HCT116 (cell line): Measurements from ENCODE around the gene LEMD3. TPM values are rescaled to one million over a fixed set of nuclear protein-coding genes. Genes with fewer than 3 reads are reported as not detected.

Experiments
- ATAC-seq: fragments of 200-7000 bp; cut with Tn5 transposase; 2 replicates; pipeline ENCODE4 v1.9.1; 2020; ENCODE audit warnings: mild to moderate bottlenecking, moderate library complexity
- BruUV-seq: library from RNA; stranded (reverse); fragments of 400-500 nt; replicated peaks from 2 replicates; lab custom pipeline; 2021; lab: Mats Ljungman, UMichigan
- CTCF ChIA-PET: fragments of 300-600 bp; sonication (Branson Sonifier 250); formaldehyde crosslinking; loops from one replicate; lab custom pipeline; 2021; ENCODE audit warnings: antibody characterized with exemption; lab: Charles Lee
- POLR2A ChIA-PET: fragments of 300-600, 350-600 bp; sonication (Branson Sonifier 250); formaldehyde crosslinking; loops from one replicate; lab custom pipeline; 2021; ENCODE audit warnings: antibody characterized with exemption; lab: Charles Lee
- RAD21 ChIA-PET, 2 experiments: fragments of 300-600 bp; sonication (Branson Sonifier 250); formaldehyde crosslinking; loops; one replicate each; lab custom pipeline; 2023; ENCODE audit warnings: low total read pairs in 2 of 2; ENCODE audit not compliant: uncharacterized antibody in 2 of 2, unreplicated experiment in 2 of 2, low non-redundant PET in 1 of 2; lab: Charles Lee
- DNase-seq: peaks from one replicate; pipeline ENCODE4 v3.0.0-alpha.2; 2010; ENCODE audit warnings: low read depth, low spot score
- H2AFZ ChIP-seq: fragments of 200-600 bp; shearing (Covaris generic), sonication (generic); 2 replicates; pipeline ENCODE4 v1.6.1; 2017; ENCODE audit warnings: low read depth, mixed run types, mixed read lengths, antibody characterized with exemption, low read length; ENCODE audit not compliant: poor library complexity, severe bottlenecking
- H3K27ac ChIP-seq: 2 replicates; pipeline ENCODE4 v1.5.1; 2012; ENCODE audit warnings: low read depth, low read length
- H3K27me3 ChIP-seq: fragments of 200-600 bp; sonication (generic); 2 replicates; pipeline ENCODE4 v1.6.1; 2016; ENCODE audit warnings: mixed run types, low read length, mixed read lengths; ENCODE audit not compliant: insufficient read depth
- H3K36me3 ChIP-seq, 2 experiments: fragments of 200-500 bp in 1 of 2; fragments of 200-600 bp in 1 of 2; sonication (Bioruptor generic) in 1 of 2; sonication (generic) in 1 of 2; 2 replicates each; pipeline versions ENCODE4 v1.5.1 to v1.6.1; 2014 to 2016; ENCODE audit warnings: low read length in 2 of 2, inconsistent platforms in 1 of 2, mixed read lengths in 1 of 2, mixed run types in 1 of 2; ENCODE audit not compliant: insufficient read depth in 2 of 2, control insufficient read depth in 1 of 2
- H3K4me1 ChIP-seq, 2 experiments: fragments of 200-600 bp in 1 of 2; sonication (generic) in 1 of 2; 2 replicates each; pipeline versions ENCODE4 v1.5.1 to v1.6.1; 2012 to 2017; ENCODE audit warnings: low read length in 2 of 2, inconsistent platforms in 1 of 2, mild to moderate bottlenecking in 1 of 2, mixed read lengths in 1 of 2, mixed run types in 1 of 2, moderate library complexity in 1 of 2; ENCODE audit not compliant: insufficient read depth in 2 of 2, control insufficient read depth in 1 of 2
- H3K4me2 ChIP-seq: fragments of 200-600 bp; sonication (generic); 2 replicates; pipeline ENCODE4 v1.6.1; 2017; ENCODE audit warnings: mixed run types, low read length, mixed read lengths
- H3K4me3 ChIP-seq, 2 experiments: fragments of 200-600 bp in 1 of 2; sonication (generic) in 1 of 2; replicated peaks in 1 of 2; 2 replicates each; pipeline ENCODE4 v1.5.1; 2011 to 2016; ENCODE audit warnings: low read length in 2 of 2, control low read depth in 1 of 2, low read depth in 1 of 2, mild to moderate bottlenecking in 1 of 2, mixed read lengths in 1 of 2, mixed run types in 1 of 2
- H3K79me2 ChIP-seq: fragments of 200-600 bp; sonication (generic); 2 replicates; pipeline ENCODE4 v1.6.1; 2017; ENCODE audit warnings: mild to moderate bottlenecking, mixed run types, low read length, moderate library complexity, mixed read lengths; ENCODE audit not compliant: insufficient read depth
- H3K9ac ChIP-seq: fragments of 200-600 bp; sonication (generic); 2 replicates; pipeline ENCODE4 v1.6.1; 2016; ENCODE audit warnings: low read length, mixed read lengths
- H3K9me2 ChIP-seq: fragments of 200-600 bp; sonication (generic), shearing (Covaris generic); 2 replicates; pipeline ENCODE4 v1.6.1; 2017; ENCODE audit warnings: mixed run types, mild to moderate bottlenecking, moderate library complexity; ENCODE audit not compliant: insufficient read depth
- H3K9me3 ChIP-seq, 2 experiments: fragments of 200-500 bp in 1 of 2; fragments of 200-600 bp in 1 of 2; sonication (Bioruptor generic) in 1 of 2; sonication (generic) in 1 of 2; 2 replicates each; pipeline ENCODE4 v1.6.1; 2014 to 2017; ENCODE audit warnings: low read length in 2 of 2, mixed read lengths in 2 of 2, inconsistent platforms in 1 of 2, low read depth in 1 of 2, mild to moderate bottlenecking in 1 of 2, mixed run types in 1 of 2, moderate library complexity in 1 of 2; ENCODE audit not compliant: control insufficient read depth in 1 of 2, insufficient read depth in 1 of 2
- H4K20me1 ChIP-seq: fragments of 200-600 bp; sonication (generic), shearing (Covaris generic); 2 replicates; pipeline ENCODE4 v1.6.1; 2017; ENCODE audit warnings: mixed run types, mild to moderate bottlenecking, moderate library complexity; ENCODE audit not compliant: insufficient read depth
- CBX3 ChIP-seq: IDR thresholded peaks from 2 replicates; pipeline ENCODE4 v1.6.1; 2012; ENCODE audit warnings: low read depth
- CEBPB ChIP-seq: IDR thresholded peaks from 2 replicates; pipeline ENCODE4 v1.6.1; 2012; ENCODE audit warnings: low read depth
- EZH2phosphoT487 ChIP-seq: fragments of 200-600 bp; IDR thresholded peaks from 2 replicates; pipeline ENCODE4 v1.6.1; 2018; ENCODE audit warnings: antibody characterized with exemption, borderline replicate concordance
- JUND ChIP-seq: IDR thresholded peaks from 2 replicates; pipeline ENCODE4 v1.6.1; 2012
- POLR2AphosphoS5 ChIP-seq: IDR thresholded peaks from 2 replicates; pipeline ENCODE4 v1.6.1; 2011; ENCODE audit warnings: mild to moderate bottlenecking, low read depth, low read length, moderate library complexity
- RAD21 ChIP-seq: IDR thresholded peaks from 2 replicates; pipeline ENCODE4 v1.6.1; 2012; ENCODE audit warnings: low read depth, mild to moderate bottlenecking
- SIN3A ChIP-seq: IDR thresholded peaks from 2 replicates; pipeline ENCODE4 v1.6.1; 2012; ENCODE audit warnings: low read depth
- YY1 ChIP-seq: IDR thresholded peaks from 2 replicates; pipeline ENCODE4 v1.6.1; 2011; ENCODE audit warnings: low read length, low read depth, moderate library complexity, mild to moderate bottlenecking; ENCODE audit not compliant: insufficient replicate concordance; ENCODE audit errors: extremely low read depth
- ZBTB33 ChIP-seq: IDR thresholded peaks from 2 replicates; pipeline ENCODE4 v1.6.1; 2011; ENCODE audit warnings: mild to moderate bottlenecking, low read length, moderate library complexity; ENCODE audit not compliant: insufficient replicate concordance; ENCODE audit errors: extremely low read depth
- ZFX ChIP-seq: fragments of 450-650 bp; IDR thresholded peaks from 2 replicates; pipeline ENCODE4 v1.6.1; 2017
- ZNF274 ChIP-seq: fragments of 200-500 bp; sonication (Bioruptor generic); IDR thresholded peaks from 2 replicates; pipeline ENCODE4 v1.6.1; 2014; ENCODE audit warnings: mild to moderate bottlenecking, low read depth, low read length, inconsistent platforms
- intact Hi-C: fragments of 100-400 bp; cut with micrococcal nuclease; formaldehyde crosslinking; loops from 2 replicates; pipeline ENCODE4 v1.10.0; 2022
- total RNA-seq: library from RNA; stranded (reverse); gene quantifications from one replicate; pipeline ENCODE4 v1.2.1, GENCODE V29; 2021; ENCODE audit not compliant: unreplicated experiment

The LEMD3 gene
- total RNA-seq, 1 experiment from 2014 or later: 28.7 TPM

DNA sequence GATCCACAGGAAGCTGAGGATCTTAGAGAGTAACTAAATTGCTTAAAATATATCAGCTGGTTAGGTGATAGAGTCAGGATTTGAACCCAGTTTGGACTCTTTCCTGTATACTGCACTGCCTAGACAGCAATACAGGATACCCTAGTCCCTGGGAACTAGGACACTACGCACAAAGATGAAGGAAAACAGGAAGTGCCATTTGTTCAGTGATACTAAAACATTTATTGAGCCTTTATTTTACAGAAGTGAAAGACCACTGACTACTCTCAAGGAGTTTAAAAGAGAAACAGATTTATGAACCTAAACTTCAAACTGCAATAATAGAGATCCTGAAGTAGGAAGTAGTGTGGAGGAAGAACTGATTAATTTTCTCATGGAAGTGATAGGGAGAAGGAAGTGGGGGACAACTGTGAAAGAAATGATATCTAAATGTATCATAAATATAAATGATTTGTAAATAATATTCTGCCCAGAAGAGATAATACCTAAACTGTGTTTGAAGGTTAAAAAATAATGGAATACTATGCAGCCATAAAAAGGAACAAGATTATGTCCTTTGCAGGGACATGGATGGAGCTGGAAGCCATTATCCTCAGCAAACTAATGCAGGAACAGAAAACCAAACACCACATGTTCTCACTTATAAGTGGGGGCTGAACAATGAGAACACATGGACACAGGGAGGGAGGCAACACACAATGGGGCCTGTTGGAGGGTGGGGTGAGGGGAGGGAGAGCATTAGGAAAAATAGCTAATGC, 127.3 kb downstream of the LEMD3 start:
- H2AFZ ChIP-seq: no peak overlapping the region
- CTCF ChIA-PET: no interaction called here
- POLR2A ChIA-PET: no interaction called here
- H3K79me2 ChIP-seq: no peaks in the 10 kb centered on the region
- no peaks in the 10 kb centered on the region for H3K36me3 ChIP-seq
- RAD21 ChIA-PET: no interaction called here
- H3K9me3 ChIP-seq: no peaks in the 10 kb centered on the region
- no peak for DNase-seq
- H3K4me1 ChIP-seq: peaks cover 19 to 25% of the 10 kb centered on the region in 2 experiments
- no TSS peak for BruUV-seq
- no peak for ATAC-seq
- no peak overlapping the region for H3K27ac ChIP-seq
- H3K4me3 ChIP-seq: no peak overlapping the region
- no peaks in the 10 kb centered on the region for H4K20me1 ChIP-seq
- no peaks in the 10 kb centered on the region for H3K27me3 ChIP-seq
- H3K9ac ChIP-seq: no peak overlapping the region
- intact Hi-C loops: no loop called here
- TF ChIP-seq YY1 (no peak), ZNF274 (no peak), ZFX (no peak), ZBTB33 (no peak), JUND (no peak), EZH2phosphoT487 (no peak), RAD21 (no peak), SIN3A (no peak), POLR2AphosphoS5 (no peak), CBX3 (no peak), CEBPB (no peak)
- H3K9me2 ChIP-seq: no peaks in the 10 kb centered on the region; the same call in 1 of the 2 replicates
- H3K4me2 ChIP-seq: no peak overlapping the region

Other genes starting within 250 kb of the LEMD3 start
- gene WIF1, start 48.3 kb upstream of the LEMD3 start, total RNA-seq: not detected
- 8.2 TPM for gene MSRB3, start 109.1 kb downstream of the LEMD3 start, total RNA-seq